Measurements from ENCODE around the gene EFNA1.
A peak's percentile ranks its signal among the peaks of the same experiment; 100 is the strongest.

EFNA1 gene

DNA sequence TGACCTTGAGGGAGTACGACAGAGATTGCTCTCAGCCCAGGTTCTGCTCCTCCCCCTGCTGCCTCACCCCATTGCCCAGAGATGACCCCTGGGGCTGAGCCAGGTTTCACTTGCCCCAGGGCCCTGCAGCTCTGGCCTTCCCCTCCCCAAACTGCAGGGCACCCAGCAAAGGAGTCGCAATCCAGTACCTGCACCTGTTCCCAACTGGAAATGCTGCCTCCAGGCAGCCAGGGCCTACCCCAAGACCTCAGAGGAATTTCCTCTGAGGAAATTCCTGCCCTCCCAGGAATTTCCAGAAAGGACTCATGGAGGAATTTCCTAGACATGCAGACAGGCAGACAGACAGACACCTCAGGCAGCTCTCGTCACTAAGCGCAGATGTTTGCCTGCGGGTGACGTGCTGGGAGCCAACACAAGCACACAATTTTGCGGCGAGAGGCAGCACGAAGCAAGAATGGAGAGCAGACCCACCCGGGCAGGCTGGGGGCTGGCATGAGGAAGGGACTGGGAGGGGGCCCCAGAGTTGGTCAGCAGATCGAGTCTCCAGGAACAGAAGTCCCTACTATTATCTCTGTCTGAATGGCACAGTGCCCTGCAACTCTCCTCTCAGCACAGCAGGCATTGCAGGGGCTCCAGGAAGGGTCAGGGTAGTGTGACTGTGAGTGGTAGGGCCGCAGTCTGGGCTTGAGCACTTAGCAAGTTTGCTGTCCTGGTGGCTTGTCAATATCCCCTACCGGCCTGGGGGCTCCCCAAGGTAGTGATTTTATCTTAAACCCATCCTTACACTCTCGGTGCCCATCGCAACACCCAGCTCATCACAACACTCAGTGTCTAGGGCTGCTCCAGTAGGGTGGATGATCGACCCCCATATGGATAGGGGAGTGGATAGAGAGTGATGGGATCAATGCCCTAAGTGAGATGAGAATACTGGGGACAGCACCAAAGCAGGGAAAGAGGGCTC is 2.9 kb upstream of the EFNA1 start:
- DNase-seq (ENCODE audit: low spot score): no peak

DNA sequence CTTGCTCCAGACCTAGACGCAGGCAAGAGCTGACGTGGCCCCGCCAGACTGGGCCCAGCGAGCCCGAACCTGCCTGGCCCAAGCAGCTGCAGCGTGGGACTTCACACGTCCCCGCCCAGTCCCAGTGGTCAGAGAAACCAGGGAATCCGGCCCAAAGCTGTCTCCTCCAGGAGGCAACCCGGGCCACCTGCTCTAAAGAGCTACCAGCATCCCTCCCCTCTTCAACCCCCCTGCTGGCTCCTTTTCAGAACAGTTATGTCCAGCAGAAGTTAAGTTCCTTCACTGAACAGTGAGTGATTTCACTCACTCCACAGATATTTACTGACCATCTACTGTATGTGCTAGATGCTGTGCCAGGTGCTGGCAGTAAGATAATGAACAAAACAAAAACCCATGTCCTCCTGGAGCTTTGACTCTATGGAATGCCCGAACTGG is 2.1 kb upstream of the EFNA1 start:
- no peak for DNase-seq (ENCODE audit: low spot score)

DNA sequence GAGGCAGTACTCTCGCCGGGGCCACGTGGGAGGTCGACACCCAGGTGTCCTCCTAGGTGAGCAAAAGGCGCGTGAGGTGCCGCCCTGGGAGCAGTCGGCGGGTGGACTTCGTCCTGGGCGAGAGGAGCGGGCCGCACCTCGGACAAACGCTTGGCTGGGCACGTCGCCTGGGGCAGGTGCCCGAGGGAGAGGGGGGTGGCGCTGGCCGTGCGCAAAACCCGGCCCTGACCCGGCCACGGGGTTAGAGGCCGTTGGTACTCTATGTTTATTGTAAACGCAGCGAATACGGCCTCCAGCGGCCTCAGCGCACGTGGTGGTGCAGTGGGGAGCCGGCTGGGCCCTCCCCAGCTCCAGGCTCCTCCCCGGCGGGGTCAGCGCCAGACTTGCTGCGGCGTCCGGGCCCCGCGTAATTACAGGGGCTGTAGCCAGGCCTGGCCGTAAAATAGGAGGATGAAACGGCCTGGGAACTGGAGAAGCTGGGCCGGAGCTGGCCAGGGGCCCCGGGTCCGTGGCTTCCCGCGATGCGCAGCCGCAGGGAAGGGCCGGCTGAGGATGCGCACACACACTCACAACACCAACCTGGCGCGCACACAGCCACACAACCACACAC is 1.6 kb upstream of the EFNA1 start:
- DNase-seq (ENCODE audit: low spot score): peak; percentile 79

DNA sequence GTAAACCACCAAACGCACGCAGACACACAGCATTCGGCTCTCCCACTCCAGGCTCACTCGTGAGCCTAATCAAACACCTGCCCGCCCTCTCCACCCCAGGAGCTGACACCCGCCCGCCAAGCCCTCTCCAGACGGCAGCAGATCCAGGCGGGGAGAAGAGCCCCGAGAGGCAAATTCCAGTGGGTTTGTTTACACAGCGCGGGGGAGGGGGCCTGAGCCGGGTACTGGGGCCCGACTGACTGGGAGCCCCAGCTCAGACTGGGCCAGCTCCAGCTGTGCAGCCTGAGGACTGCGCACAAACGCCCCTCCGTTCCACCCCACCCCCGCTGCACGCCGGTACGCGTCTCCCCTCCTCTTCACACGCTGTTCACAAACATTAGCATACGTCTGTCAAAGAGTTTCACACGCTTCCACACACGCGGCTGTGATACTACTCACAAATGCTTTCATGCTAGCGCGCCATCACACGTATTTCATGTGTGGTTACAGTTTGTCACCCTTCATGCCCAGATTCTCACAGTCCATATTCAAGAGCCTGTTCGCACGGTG is 1.0 kb upstream of the EFNA1 start:
- DNase-seq (ENCODE audit: low spot score): no peak

DNA sequence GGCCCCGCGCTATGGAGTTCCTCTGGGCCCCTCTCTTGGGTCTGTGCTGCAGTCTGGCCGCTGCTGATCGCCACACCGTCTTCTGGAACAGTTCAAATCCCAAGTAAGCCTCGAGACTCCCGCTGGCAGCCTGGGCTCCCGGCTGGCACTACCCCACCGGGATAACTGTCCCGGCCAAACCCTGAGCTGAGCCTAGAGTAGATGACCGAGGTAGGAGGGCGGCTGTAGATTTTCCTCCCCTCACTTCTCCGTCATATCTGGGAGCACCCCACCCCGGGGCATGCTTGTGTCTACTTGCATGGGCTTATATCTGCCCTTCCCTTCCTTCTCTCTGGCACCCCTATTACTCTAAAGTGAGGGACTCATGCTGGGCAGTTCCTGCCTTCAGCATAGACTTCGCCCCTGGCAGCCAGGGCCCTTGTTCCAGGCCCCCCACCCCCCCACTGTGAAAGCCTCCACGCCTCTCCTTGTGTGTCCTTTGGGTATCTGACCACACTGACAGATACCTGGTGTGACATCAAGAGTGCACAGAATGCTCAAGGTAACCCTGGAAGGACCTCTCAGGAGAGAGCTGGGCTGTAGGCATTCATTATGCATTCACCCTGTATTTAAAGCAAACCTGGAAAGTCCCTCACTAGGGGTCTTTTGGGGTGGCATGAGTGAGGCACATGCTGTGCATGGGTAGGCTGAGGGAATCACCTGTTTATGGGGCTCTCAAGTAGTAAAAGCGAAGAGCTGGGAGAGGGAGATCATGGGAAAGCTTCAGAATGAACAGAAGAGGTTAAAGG is 485 bp downstream of the EFNA1 start:
- DNase-seq (ENCODE audit: low spot score): no peak

DNA sequence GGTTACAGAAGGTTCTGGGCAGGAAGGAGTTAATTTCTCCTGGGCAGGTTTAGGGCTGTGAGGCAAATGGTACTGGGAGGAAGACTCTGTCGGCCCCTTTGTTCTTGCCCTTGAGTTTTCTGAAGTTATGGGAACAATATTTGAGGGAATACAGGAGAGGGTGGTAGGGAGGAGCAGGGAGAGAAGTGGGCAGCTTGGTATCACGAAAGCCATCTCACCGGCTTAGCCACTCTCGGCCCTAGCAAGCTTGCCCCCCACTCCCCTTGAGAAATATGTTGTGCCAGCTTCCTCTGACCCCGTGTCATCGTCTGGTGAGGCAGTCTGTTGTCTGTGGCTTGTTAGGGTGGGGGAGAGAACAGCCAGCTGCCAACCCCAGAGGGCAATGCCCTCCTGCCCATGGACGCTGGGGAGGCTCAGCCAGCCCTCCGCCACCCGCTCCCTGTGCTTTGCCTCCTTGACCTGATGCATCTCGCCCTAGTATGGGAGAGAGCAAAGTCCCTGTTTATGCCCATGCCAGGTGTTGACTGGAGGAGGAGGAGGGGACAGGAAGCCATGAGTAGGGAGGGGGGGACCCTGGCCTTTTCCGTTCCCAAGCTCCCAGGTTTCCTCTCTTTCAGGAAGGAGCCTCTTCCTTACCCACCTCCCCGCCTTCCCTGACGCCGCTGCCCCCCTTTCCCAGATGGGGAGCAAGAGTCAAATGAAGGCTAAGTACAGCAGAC is 1.2 kb downstream of the EFNA1 start:
- DNase-seq (ENCODE audit: low spot score): no peak

DNA sequence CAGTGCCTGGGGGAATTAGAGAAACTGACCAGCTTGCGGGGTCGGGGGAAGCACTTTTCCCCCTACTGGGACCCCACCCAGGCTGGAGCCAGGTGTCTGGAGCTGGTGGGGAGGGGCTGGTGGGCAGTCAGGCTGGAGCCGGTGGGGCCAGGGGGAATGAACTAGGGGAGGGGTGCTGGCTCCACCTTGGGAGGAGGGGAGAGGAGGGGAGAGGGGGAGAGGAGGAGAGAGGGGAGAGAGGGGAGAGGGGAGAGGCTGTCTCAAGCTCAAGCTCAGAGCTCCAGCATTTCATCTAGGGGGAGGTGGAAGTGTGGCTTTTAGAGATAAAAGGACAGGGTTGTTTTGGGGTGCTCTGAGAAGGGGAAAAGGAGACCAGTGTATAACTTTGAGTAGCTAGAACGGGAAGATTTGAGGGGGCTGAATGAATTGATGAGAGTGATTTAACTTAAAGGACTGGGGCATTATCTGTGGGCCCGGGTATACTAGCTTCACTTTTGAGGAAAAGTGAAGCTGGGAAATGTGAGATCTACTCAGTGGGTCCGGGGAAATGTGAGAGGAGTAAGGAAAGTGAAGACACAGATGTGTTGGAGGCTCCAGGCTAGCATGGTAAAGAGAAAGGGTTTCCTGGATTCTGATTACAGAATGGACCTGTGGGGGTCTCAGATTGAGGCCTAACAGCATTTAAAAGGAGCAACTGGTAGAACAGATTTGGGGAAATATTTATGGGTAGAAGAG is 2.8 kb downstream of the EFNA1 start:
- no peak for DNase-seq (ENCODE audit: low spot score)

DNA sequence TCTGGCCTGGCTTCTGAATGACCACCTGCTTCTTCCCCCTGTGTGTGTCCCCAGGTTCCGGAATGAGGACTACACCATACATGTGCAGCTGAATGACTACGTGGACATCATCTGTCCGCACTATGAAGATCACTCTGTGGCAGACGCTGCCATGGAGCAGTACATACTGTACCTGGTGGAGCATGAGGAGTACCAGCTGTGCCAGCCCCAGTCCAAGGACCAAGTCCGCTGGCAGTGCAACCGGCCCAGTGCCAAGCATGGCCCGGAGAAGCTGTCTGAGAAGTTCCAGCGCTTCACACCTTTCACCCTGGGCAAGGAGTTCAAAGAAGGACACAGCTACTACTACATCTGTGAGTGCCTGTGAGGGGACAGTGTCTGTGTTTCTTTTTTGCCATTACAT is 3.6 kb downstream of the EFNA1 start:
- no peak for DNase-seq (ENCODE audit: low spot score)

DNA sequence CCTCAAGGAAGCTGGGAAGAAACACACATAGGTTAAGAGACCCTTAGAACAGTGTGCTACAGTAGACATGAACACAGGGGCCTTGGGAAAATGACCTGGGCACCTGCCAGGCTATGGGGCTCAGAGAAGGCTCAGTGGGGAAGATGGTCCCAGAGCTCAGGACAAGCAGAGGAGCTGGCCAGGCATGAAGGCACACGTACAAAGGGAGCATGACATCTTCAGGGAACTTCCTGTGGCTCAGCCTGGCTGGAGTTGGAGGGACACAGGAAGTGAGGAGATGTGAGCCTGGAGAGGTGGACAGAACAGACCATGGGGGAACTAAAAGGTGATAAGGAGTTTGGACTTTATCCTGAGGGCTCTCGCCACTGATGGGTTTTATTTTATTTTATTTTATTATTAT is 4.2 kb downstream of the EFNA1 start:
- no peak for DNase-seq (ENCODE audit: low spot score)

DNA sequence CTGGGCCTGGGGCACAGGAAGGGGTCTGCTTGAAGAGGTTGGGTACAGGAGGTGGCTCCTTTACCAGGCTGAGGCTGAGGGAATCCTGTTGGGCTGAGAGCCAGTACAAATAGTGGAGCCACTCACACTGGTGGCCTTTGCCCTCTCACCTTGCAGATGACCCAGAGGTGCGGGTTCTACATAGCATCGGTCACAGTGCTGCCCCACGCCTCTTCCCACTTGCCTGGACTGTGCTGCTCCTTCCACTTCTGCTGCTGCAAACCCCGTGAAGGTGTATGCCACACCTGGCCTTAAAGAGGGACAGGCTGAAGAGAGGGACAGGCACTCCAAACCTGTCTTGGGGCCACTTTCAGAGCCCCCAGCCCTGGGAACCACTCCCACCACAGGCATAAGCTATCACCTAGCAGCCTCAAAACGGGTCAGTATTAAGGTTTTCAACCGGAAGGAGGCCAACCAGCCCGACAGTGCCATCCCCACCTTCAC is 6.2 kb downstream of the EFNA1 start:
- DNase-seq (ENCODE audit: low spot score): no peak

DNA sequence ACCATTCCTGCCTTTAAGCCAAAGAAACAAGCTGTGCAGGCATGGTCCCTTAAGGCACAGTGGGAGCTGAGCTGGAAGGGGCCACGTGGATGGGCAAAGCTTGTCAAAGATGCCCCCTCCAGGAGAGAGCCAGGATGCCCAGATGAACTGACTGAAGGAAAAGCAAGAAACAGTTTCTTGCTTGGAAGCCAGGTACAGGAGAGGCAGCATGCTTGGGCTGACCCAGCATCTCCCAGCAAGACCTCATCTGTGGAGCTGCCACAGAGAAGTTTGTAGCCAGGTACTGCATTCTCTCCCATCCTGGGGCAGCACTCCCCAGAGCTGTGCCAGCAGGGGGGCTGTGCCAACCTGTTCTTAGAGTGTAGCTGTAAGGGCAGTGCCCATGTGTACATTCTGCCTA is 6.6 kb downstream of the EFNA1 start:
- no peak for DNase-seq (ENCODE audit: low spot score)

DNA sequence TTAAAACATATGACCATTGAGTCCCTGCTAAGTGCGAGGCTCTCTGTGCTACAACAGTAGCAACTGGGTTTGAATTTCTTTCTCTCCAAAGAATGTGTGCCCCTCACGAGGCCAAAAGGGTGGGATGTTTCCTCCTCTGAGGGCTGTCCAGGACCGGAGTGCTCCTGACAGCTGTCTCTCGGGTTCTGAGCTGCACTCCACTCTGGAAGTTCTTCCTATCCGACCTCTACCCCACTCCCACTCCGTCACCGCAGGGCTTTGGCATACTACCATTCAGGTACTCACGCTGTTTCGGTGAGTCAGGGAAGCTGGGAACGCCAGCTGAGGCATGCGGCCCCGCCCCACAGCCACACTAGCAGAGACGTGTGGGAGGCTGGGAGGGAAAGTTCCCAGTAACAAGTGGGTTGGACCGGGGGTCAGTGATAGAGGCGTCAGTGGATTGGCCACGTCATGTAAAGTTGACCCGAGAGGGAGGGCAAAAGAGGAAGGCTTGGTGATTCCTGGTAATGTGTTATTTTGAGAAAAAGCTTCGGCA is 7.3 kb downstream of the EFNA1 start:
- peak; percentile 83 for DNase-seq (ENCODE audit: low spot score)

DNA sequence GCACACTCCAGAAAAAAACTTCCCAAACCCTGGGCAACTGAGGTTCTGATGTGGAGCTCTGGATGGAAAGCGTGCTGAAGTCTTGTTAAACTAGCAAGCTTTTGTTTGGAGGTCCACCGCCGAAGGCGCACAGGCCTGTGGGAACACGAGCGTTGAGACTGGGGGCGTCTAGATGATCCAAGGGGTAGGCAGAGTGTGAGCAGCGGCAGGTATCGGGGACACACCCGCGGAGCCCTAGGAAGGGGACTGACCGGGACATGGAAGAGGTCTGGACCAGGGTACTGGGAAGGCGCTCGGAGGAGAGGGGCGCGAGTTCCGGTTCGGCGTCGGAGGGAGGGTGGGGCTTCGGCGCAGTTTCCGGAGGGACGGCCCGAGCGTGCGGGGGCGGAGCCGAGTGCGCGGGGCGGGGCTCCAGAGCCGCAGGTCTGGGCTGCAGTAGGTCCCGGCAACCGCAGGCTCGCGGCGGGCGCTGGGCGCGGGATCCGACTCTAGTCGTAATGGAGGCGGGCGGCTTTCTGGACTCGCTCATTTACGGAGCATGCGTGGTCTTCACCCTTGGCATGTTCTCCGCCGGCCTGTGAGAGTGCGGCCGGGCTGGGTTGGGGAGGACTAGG is 7.8 kb downstream of the EFNA1 start, which contains the start of gene SLC50A1:
Gene SLC50A1, plus strand, starts transcription at position 438 of the 614 bp plus-strand sequence. Its CDS starts 60 bp downstream, at position 498.
- DNase-seq (ENCODE audit: low spot score): peak; percentile 98

DNA sequence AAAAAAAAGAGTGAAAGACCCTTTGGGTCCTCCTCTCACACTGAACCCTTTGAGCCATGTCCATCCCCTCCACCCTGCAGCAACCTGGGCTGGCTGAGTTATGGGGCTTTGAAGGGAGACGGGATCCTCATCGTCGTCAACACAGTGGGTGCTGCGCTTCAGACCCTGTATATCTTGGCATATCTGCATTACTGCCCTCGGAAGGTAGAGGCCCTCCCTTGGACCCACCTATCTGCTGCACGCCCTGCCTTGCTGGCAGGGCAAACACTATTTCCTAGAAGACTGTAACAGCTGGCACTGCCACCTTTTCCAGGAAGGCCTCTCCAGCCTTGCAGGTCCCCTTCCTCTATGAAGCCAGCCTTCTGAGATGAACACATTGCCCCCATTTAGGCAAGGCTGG is 9.1 kb downstream of the EFNA1 start:
- no peak for DNase-seq (ENCODE audit: low spot score)

DNA sequence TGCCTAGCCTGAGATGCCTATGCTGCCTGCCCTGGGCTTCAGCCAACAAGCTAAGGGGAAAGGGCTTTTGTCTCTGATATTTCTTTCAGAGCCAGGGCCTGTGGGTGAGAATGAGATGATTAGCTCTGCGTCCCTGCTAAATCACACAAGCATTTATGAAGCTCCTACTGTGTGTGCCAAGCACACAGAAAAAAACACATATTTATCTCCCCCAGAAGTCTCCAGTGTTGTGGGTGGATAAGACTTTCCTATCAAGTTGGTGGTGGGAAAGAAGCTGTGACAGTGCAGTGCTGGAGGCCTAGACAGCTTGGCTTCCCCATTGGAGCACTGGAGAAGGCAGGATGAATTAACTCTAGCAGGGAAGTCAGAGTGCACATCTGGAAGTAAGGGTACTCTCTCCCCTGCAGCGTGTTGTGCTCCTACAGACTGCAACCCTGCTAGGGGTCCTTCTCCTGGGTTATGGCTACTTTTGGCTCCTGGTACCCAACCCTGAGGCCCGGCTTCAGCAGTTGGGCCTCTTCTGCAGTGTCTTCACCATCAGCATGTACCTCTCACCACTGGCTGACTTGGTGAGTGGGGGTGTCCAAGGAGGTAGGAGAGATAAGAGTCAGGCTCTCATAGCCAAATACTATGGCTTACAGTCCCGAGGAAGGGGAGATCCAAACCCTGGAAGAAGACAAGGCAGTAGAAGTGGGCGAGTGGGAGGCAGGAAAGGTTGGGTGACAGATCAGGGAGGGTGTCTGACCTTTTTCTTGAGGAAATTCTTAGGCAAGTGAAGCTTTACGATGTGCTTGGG is 9.7 kb downstream of the EFNA1 start:
- DNase-seq (ENCODE audit: low spot score): no peak

DNA sequence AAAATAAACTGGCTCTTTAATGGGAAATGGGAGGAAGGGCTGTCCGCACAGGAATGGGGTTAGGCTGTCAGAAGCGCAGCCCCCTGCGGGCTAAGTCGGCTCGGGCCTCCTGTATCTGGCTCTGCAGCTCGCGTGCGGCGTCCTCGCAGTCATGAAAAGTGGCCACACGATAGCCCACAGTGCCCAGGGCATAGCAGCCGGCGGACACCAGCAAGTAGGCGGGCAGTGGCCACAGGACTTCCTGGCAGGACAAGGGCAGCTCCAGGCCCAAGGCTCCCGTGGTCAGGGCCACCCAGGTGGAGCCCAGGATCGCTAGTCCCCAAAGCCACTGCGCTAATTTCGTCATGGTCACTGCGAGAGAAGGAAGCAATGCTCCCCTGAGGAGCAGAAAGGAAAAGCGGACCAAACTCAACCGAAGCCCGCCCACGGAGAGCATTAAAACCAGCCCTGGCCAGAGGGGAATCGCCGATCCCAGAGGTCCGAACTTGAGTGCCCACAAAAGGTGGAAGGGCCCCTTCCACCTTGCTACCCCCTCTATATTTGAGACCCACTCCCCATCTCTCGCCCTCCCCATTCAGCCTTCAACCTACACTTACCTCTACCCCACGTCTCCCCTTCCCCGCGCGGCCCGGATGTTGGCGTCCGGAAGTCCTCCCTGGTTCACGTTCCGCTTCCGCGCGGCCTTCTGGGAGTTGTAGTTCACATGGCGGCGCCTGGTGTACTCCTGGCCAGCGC is 12.4 kb downstream of the EFNA1 start, which contains the start of gene DPM3:
Gene DPM3, minus strand, starts transcription at position 637 of the 735 bp plus-strand sequence. Its CDS starts 291 bp downstream, at position 346.
- peak; percentile 93 for DNase-seq (ENCODE audit: low spot score)

DNA sequence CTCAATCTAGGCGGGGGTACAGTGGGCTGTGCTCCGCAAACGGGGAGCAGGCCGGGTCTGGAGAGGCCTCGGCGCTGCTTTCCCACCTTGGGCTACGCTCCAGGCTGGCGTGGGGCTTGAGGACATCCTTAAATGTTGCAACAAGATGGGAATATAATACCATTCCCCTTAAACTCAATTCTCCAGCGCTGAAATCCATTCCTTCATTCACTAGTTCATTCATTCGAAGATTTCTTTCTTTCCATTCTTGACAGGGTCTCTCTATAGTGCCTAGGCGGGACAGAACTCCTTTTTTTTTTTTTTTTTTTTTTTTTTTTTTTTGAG is 12.9 kb downstream of the EFNA1 start:
- no peak for DNase-seq (ENCODE audit: low spot score)

DNA sequence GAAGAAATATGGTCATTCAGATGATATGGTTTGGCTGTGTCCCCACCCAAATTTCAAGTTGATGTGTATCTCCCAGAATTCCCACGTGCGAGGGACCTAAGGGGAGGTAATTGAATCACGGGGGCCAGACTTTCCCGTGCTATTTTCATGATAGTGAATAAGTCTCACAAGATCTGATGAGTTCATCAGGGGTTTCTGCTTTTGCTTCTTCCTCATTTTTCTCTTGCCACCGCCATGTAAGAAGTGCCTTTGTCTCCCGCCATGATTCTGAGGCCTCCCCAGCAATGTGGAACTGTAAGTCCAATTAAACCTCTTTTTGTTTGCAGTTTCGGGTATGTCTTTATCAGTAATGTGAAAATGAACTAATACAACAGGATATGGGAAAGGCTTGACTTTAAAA is 14.1 kb downstream of the EFNA1 start:
- DNase-seq (ENCODE audit: low spot score): no peak

Measured in left forelimb (tissue), 1 donor.